PFSK-1 (cell line): ENCODE data around the gene NOPCHAP1.

Experiments
- REST ChIP-seq, 2 experiments: IDR thresholded peaks; 2 replicates each; pipeline versions ENCODE4 v1.6.1 to v1.8.0; 2011 to 2012; ENCODE audit warnings: low read depth in 2 of 2, low read length in 2 of 2, control low read depth in 1 of 2, inconsistent platforms in 1 of 2, mild to moderate bottlenecking in 1 of 2, moderate library complexity in 1 of 2; ENCODE audit not compliant: insufficient read depth in 1 of 2
- SIN3A ChIP-seq: IDR thresholded peaks from 2 replicates; pipeline ENCODE4 v1.6.1; 2012; ENCODE audit warnings: mild to moderate bottlenecking, low read length, moderate library complexity, borderline replicate concordance; ENCODE audit not compliant: insufficient read depth
- TAF1 ChIP-seq: IDR thresholded peaks from 2 replicates; pipeline ENCODE4 v1.6.1; 2012; ENCODE audit warnings: low read length, control low read depth, borderline replicate concordance; ENCODE audit not compliant: insufficient read depth

GRCh38 chr12:104985206-104985605 lies 910 bp upstream of the NOPCHAP1 start:
- TF ChIP-seq REST (IDR thresholded peaks at IDR 0.05; ENCODE audit: insufficient read depth in 1 of 2, low read depth in 2 of 2, low read length in 2 of 2): no peak
- TF ChIP-seq SIN3A: no peak
- no peak for TF ChIP-seq TAF1
